ENCODE data around the gene DCPS.
"Not testable (repeated sequence)": the region's sequence is repeated elsewhere in the genome, so short reads cannot be mapped to it uniquely, and the experiment has no call there.

DCPS gene

GRCh38 chr11:126343051-126343450 lies 39.2 kb downstream of the DCPS start:
- H3K4me3 ChIP-seq (ENCODE audit: low read length) = no peak overlapping the region
- TF ChIP-seq, protein P1, sequence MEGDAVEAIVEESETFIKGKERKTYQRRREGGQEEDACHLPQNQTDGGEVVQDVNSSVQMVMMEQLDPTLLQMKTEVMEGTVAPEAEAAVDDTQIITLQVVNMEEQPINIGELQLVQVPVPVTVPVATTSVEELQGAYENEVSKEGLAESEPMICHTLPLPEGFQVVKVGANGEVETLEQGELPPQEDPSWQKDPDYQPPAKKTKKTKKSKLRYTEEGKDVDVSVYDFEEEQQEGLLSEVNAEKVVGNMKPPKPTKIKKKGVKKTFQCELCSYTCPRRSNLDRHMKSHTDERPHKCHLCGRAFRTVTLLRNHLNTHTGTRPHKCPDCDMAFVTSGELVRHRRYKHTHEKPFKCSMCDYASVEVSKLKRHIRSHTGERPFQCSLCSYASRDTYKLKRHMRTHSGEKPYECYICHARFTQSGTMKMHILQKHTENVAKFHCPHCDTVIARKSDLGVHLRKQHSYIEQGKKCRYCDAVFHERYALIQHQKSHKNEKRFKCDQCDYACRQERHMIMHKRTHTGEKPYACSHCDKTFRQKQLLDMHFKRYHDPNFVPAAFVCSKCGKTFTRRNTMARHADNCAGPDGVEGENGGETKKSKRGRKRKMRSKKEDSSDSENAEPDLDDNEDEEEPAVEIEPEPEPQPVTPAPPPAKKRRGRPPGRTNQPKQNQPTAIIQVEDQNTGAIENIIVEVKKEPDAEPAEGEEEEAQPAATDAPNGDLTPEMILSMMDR (IDR thresholded peaks at IDR 0.05; ENCODE audit: insufficient read depth, low read depth, low read length, missing control alignments) = no peak
- DNase-seq (ENCODE audit: low read depth) = no peak

- DNase-seq (ENCODE audit: low read depth) = no peak
- no peak overlapping the region for H3K4me3 ChIP-seq (ENCODE audit: low read length)
- TF ChIP-seq, protein P1 (IDR thresholded peaks at IDR 0.05; ENCODE audit: insufficient read depth, low read depth, low read length, missing control alignments) = no peak
These were observed 40.6 kb downstream of the DCPS start for GRCh38 chr11:126344141-126345080.

DNA sequence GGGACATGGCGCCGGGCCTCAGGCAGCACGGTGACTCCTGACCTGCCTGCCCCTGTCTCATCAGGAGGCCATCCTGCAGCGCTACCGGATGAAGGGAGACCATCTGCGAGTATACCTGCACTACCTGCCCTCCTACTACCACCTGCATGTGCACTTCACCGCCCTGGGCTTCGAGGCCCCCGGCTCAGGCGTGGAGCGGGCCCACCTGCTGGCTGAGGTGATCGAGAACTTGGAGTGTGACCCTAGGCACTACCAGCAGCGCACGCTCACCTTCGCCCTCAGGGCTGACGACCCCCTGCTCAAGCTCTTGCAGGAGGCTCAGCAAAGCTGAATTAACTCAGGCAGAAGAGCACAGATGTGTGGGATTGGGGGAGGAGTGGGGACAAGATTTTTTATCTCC lies 41.4 kb downstream of the DCPS start:
- H3K4me3 ChIP-seq (ENCODE audit: low read length) = no peak overlapping the region
- TF ChIP-seq, protein P1 (IDR thresholded peaks at IDR 0.05; ENCODE audit: insufficient read depth, low read depth, low read length, missing control alignments) = no peak
- no peak for DNase-seq (ENCODE audit: low read depth)

- peak; percentile 67 for DNase-seq (ENCODE audit: low read depth)
- TF ChIP-seq, protein P1 (IDR thresholded peaks at IDR 0.05; ENCODE audit: insufficient read depth, low read depth, low read length, missing control alignments) = no peak
- H3K4me3 ChIP-seq (ENCODE audit: low read length) = no peak overlapping the region
These were observed 42.1 kb downstream of the DCPS start for GRCh38 chr11:126345759-126346585.

DNA sequence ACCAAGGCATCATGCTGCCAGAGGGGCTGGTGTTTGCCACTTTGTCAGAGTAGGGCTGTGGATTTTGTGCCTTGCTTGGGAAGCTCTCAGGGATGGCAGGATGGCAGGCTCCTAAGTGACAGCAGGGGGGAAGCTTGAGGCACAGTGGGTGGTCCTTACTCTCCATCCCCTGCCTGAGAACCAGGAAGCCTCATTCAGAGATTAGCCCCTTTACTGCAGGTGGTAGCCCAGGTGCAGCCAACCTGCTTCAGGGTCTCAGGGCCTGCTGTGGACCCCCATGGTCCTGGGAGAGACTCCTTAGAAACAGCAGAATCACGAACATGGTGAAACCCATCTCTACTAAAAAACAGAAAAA lies 42.7 kb downstream of the DCPS start:
- no peak for DNase-seq (ENCODE audit: low read depth)
- no peak overlapping the region for H3K4me3 ChIP-seq (ENCODE audit: low read length)

GRCh38 chr11:126346946-126347345 lies 43.1 kb downstream of the DCPS start:
- DNase-seq (ENCODE audit: low read depth); H3K4me3 ChIP-seq (ENCODE audit: low read length): not testable (repeated sequence)

More for the DNA sequence above, 42.7 kb downstream of the DCPS start:
- TF ChIP-seq, protein P1 (IDR thresholded peaks at IDR 0.05; ENCODE audit: insufficient read depth, low read depth, low read length, missing control alignments) = no peak

Data from epithelial cell of esophagus (primary cell).